Osteocyte (in vitro differentiated cells): Measurements from ENCODE around the gene LINC01488. TPM values are rescaled to one million over a fixed set of nuclear protein-coding genes. Genes with fewer than 3 reads are reported as not detected.

Source experiments
- DNase-seq: peaks from one replicate; pipeline ENCODE4 v3.0.0; 2021; ENCODE audit warnings: mixed read lengths; ENCODE audit not compliant: unreplicated experiment; ENCODE audit errors: extremely low spot score
- H3K27ac Mint-ChIP-seq: one replicate; pipeline ENCODE4 v1.8.0; 2021; ENCODE audit warnings: mild to moderate bottlenecking, mixed read lengths; ENCODE audit not compliant: unreplicated experiment
- H3K27me3 Mint-ChIP-seq: one replicate; pipeline ENCODE4 v1.8.0; 2021; ENCODE audit warnings: mixed read lengths; ENCODE audit not compliant: unreplicated experiment
- H3K36me3 Mint-ChIP-seq: one replicate; pipeline ENCODE4 v1.8.0; 2021; ENCODE audit warnings: mixed read lengths; ENCODE audit not compliant: unreplicated experiment
- H3K4me1 Mint-ChIP-seq: one replicate; pipeline ENCODE4 v1.8.0; 2021; ENCODE audit warnings: mixed read lengths; ENCODE audit not compliant: unreplicated experiment
- H3K4me3 Mint-ChIP-seq: one replicate; pipeline ENCODE4 v1.8.0; 2021; ENCODE audit warnings: mild to moderate bottlenecking, moderate library complexity, mixed read lengths; ENCODE audit not compliant: unreplicated experiment
- H3K9me3 Mint-ChIP-seq: one replicate; pipeline ENCODE4 v1.8.0; 2021; ENCODE audit warnings: mixed read lengths; ENCODE audit not compliant: unreplicated experiment
- CTCF ChIP-seq: fragments of 200-600 bp; sonication (generic); IDR thresholded peaks from 2 replicates; pipeline ENCODE4 v1.5.0; 2021; ENCODE audit warnings: antibody characterized with exemption, mild to moderate bottlenecking, moderate library complexity
- total RNA-seq: library from RNA; stranded (reverse); gene quantifications from 2 replicates; pipeline ENCODE4 v1.2.1, GENCODE V29; 2021

The LINC01488 gene
- total RNA-seq, 1 donor from 2014 or later = not detected

GRCh38 chr11:69473276-69473845 lies 8.1 kb upstream of the LINC01488 start:
- Mint-ChIP-seq H3K4me1 (no peaks in the 10 kb centered on the region), H3K36me3 (no peaks in the 10 kb centered on the region), H3K9me3 (peaks cover 7% of the 10 kb centered on the region), H3K4me3 (no peak overlapping the region), H3K27ac (no peak overlapping the region), H3K27me3 (no peaks in the 10 kb centered on the region)
- TF ChIP-seq CTCF = no peak
- no peak for DNase-seq

- no peak for TF ChIP-seq CTCF
- Mint-ChIP-seq H3K36me3 (no peaks in the 10 kb centered on the region), H3K27ac (no peak overlapping the region), H3K4me1 (no peaks in the 10 kb centered on the region), H3K9me3 (peaks cover 7% of the 10 kb centered on the region), H3K4me3 (no peak overlapping the region), H3K27me3 (no peaks in the 10 kb centered on the region)
- no peak for DNase-seq
These were observed 6.7 kb upstream of the LINC01488 start for GRCh38 chr11:69474736-69475135.

DNA sequence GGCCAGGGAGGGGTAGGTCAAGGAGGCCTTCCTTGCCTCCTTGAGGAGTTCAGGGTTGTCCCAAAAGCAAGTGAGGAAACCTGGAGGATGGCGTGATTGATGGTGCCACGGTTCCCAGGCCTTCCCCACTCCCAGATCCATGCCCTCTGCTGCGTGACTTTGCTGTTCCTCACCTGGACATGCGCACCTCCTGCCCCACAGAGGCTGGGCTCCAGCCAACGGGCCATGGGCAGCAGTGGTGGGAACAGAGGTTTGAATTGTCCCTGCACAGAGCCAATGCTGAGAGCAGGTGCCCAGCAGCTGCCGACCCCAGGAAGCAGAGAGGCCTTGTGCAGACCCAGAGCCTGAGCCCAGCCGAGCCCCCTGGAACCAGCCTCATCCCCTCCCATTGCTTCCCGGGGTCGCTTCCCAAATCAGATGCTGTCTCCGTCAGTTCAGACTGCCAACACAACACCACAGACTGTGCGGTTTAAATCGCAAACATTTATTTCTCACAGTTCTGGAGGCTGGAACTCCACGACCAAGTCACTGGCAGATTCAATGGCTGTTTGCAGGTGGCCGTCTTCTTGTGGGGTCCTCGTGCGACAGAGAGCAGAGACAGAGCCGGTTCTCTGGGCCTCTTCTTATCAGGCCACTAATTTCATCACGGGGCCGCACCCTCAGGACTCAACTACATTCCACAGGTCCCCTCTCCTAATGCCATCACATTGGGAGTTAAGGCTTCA lies 6.2 kb upstream of the LINC01488 start:
- Mint-ChIP-seq H3K27ac (no peak overlapping the region), H3K27me3 (no peaks in the 10 kb centered on the region), H3K4me1 (peaks cover under 1% of the 10 kb centered on the region), H3K36me3 (no peaks in the 10 kb centered on the region), H3K4me3 (no peak overlapping the region), H3K9me3 (peaks cover 7% of the 10 kb centered on the region)
- TF ChIP-seq CTCF = no peak
- DNase-seq = no peak

GRCh38 chr11:69475866-69476471 lies 5.5 kb upstream of the LINC01488 start:
- no peak for TF ChIP-seq CTCF
- no peak overlapping the region for H3K27ac Mint-ChIP-seq
- H3K4me1 Mint-ChIP-seq = peaks cover 4% of the 10 kb centered on the region
- no peaks in the 10 kb centered on the region for H3K27me3 Mint-ChIP-seq
- H3K4me3 Mint-ChIP-seq = no peak overlapping the region
- no peaks in the 10 kb centered on the region for H3K36me3 Mint-ChIP-seq
- H3K9me3 Mint-ChIP-seq = peaks cover 7% of the 10 kb centered on the region
- no peak for DNase-seq

DNA sequence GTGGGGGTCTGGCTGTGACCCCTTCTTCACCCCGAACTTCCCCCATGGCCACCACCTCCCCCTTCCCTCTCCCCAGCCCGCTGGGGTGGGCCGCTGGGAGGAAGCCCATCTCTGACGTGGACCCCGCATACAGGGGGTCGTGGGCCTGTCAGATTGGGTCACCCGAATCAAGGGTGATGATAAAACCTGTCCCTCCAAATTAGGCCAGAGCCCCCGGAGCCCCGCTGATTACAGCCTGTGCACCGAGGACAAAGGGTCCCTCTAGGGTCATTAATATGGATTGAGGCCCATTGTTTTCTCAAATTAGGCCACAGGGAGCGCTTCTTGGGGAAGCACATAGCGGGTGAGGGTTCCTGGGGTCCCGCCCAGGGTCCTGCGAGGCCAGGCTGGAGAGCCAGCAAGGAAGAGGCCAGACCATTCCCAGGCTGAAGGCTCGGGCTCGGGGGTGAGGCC lies 4.9 kb upstream of the LINC01488 start:
- Mint-ChIP-seq H3K9me3 (peaks cover 7% of the 10 kb centered on the region), H3K4me3 (no peak overlapping the region), H3K27me3 (no peaks in the 10 kb centered on the region), H3K4me1 (peaks cover 4% of the 10 kb centered on the region), H3K27ac (no peak overlapping the region), H3K36me3 (no peaks in the 10 kb centered on the region)
- no peak for TF ChIP-seq CTCF
- DNase-seq = no peak
